ENCODE results near the gene FABP1. TPM values are rescaled to one million over a fixed set of nuclear protein-coding genes. Genes with fewer than 3 reads are reported as not detected.

Gene FABP1
- total RNA-seq, 1 experiment from 2014 or later, result not detected

GRCh38 chr2:88139203-88139702, 11.4 kb upstream of the FABP1 start:
- Histone ChIP-seq H3F3A (ENCODE audit: low read length, unreplicated experiment) (no peaks in the 10 kb centered on the region), H3K27me3 (ENCODE audit: low read length) (peaks cover 81% of the 10 kb centered on the region), H4K20me1 (ENCODE audit: low read length) (no peaks in the 10 kb centered on the region), H3K9ac (ENCODE audit: low read length) (no peak overlapping the region), H3K27ac (ENCODE audit: low read length) (no peak overlapping the region), H3K4me3 (ENCODE audit: low read length) (no peak overlapping the region), H3K4me2 (ENCODE audit: low read length) (no peak overlapping the region), H3K9me2 (replicated peaks; ENCODE audit: low read length) (no peaks in the 10 kb centered on the region), H3K79me2 (ENCODE audit: low read length) (no peaks in the 10 kb centered on the region), H3K4me1 (ENCODE audit: insufficient read depth, low read length) (no peaks in the 10 kb centered on the region), H2AFZ (ENCODE audit: low read length) (no peak overlapping the region), H3K36me3 (ENCODE audit: low read depth, low read length) (no peaks in the 10 kb centered on the region), H3K9me3 (ENCODE audit: low read length) (no peaks in the 10 kb centered on the region)
- no peak for TF ChIP-seq CTCF (conservative IDR thresholded peaks at IDR 0.05; ENCODE audit: low read depth, low read length)
- ATAC-seq (no peak), DNase-seq (no peak)
- no TSS peak for BruUV-seq (replicated peaks)
- POLR2A ChIA-PET (ENCODE audit: unreplicated experiment), result no interaction called here
- CTCF ChIA-PET, result no interaction called here
- intact Hi-C loops (cut with micrococcal nuclease), result no loop called here

GRCh38 chr2:88137833-88138232, 10.0 kb upstream of the FABP1 start:
- Histone ChIP-seq H3K27ac (ENCODE audit: low read length) (no peak overlapping the region), H3F3A (ENCODE audit: low read length, unreplicated experiment) (no peaks in the 10 kb centered on the region), H2AFZ (ENCODE audit: low read length) (no peak overlapping the region), H3K27me3 (ENCODE audit: low read length) (peaks cover 79% of the 10 kb centered on the region), H4K20me1 (ENCODE audit: low read length) (no peaks in the 10 kb centered on the region), H3K9ac (ENCODE audit: low read length) (no peak overlapping the region), H3K9me3 (ENCODE audit: low read length) (no peaks in the 10 kb centered on the region), H3K4me1 (ENCODE audit: insufficient read depth, low read length) (no peaks in the 10 kb centered on the region), H3K36me3 (ENCODE audit: low read depth, low read length) (no peaks in the 10 kb centered on the region), H3K79me2 (ENCODE audit: low read length) (no peaks in the 10 kb centered on the region), H3K4me3 (ENCODE audit: low read length) (no peak overlapping the region), H3K9me2 (replicated peaks; ENCODE audit: low read length) (no peaks in the 10 kb centered on the region), H3K4me2 (ENCODE audit: low read length) (no peak overlapping the region)
- intact Hi-C loops (cut with micrococcal nuclease), result no loop called here
- CTCF ChIA-PET, result no interaction called here
- TF ChIP-seq CTCF (conservative IDR thresholded peaks at IDR 0.05; ENCODE audit: low read depth, low read length) (no peak), EZH2 (IDR thresholded peaks at IDR 0.05; ENCODE audit: low read length, unreplicated experiment) (no peak), EZH2phosphoT487 (IDR thresholded peaks at IDR 0.05; ENCODE audit: borderline replicate concordance, low read length) (no peak)
- ATAC-seq (no peak), DNase-seq (no peak)
- POLR2A ChIA-PET (ENCODE audit: unreplicated experiment), result no interaction called here
- no TSS peak for BruUV-seq (replicated peaks)

GRCh38 chr2:88136817-88137216, 9.0 kb upstream of the FABP1 start:
- Histone ChIP-seq H4K20me1 (ENCODE audit: low read length) (no peaks in the 10 kb centered on the region), H3K4me1 (ENCODE audit: insufficient read depth, low read length) (no peaks in the 10 kb centered on the region), H3K9ac (ENCODE audit: low read length) (no peak overlapping the region), H3K4me2 (ENCODE audit: low read length) (no peak overlapping the region), H3K9me2 (replicated peaks; ENCODE audit: low read length) (no peaks in the 10 kb centered on the region), H3K27ac (ENCODE audit: low read length) (no peak overlapping the region), H3K27me3 (ENCODE audit: low read length) (peaks cover 81% of the 10 kb centered on the region), H3F3A (ENCODE audit: low read length, unreplicated experiment) (no peaks in the 10 kb centered on the region), H3K9me3 (ENCODE audit: low read length) (no peaks in the 10 kb centered on the region), H2AFZ (ENCODE audit: low read length) (no peak overlapping the region), H3K4me3 (ENCODE audit: low read length) (no peak overlapping the region), H3K36me3 (ENCODE audit: low read depth, low read length) (no peaks in the 10 kb centered on the region), H3K79me2 (ENCODE audit: low read length) (no peaks in the 10 kb centered on the region)
- BruUV-seq (replicated peaks), result no TSS peak
- no peak for ATAC-seq
- intact Hi-C loops (cut with micrococcal nuclease), result no loop called here
- POLR2A ChIA-PET (ENCODE audit: unreplicated experiment), result no interaction called here
- no peak for DNase-seq
- CTCF ChIA-PET, result no interaction called here
- TF ChIP-seq CTCF (conservative IDR thresholded peaks at IDR 0.05; ENCODE audit: low read depth, low read length) (no peak), EZH2phosphoT487 (IDR thresholded peaks at IDR 0.05; ENCODE audit: borderline replicate concordance, low read length) (no peak), EZH2 (IDR thresholded peaks at IDR 0.05; ENCODE audit: low read length, unreplicated experiment) (no peak)
